ENCODE measurements around the gene ERC2.

Gene ERC2

GRCh38 chr3:55935241-55935640 lies 533.0 kb downstream of the ERC2 start:
- TF ChIP-seq CEBPB (IDR thresholded peaks at IDR 0.05) (no peak), EP300 (IDR thresholded peaks at IDR 0.05; ENCODE audit: borderline replicate concordance) (no peak), EGR1 (IDR thresholded peaks at IDR 0.05) (no peak), NFIC (IDR thresholded peaks at IDR 0.05) (no peak), TEAD4 (IDR thresholded peaks at IDR 0.05) (no peak), TCF12 (IDR thresholded peaks at IDR 0.05; ENCODE audit: low read depth) (no peak)

GRCh38 chr3:55934771-55935170 lies 533.5 kb downstream of the ERC2 start:
- TF ChIP-seq REST (IDR thresholded peaks at IDR 0.05; ENCODE audit: low read depth), result no peak
- TF ChIP-seq EGR1 (IDR thresholded peaks at IDR 0.05), result no peak
- TF ChIP-seq CEBPB (IDR thresholded peaks at IDR 0.05), result no peak
- no peak for TF ChIP-seq MAX (IDR thresholded peaks at IDR 0.05)
- TF ChIP-seq CREB1 (IDR thresholded peaks at IDR 0.05; ENCODE audit: low read depth), result no peak
- TF ChIP-seq TCF12 (IDR thresholded peaks at IDR 0.05; ENCODE audit: low read depth), result no peak
- TF ChIP-seq TEAD4 (IDR thresholded peaks at IDR 0.05), result no peak
- no peak for TF ChIP-seq TAF1 (IDR thresholded peaks at IDR 0.05; ENCODE audit: low read depth)

- TF ChIP-seq REST (IDR thresholded peaks at IDR 0.05; ENCODE audit: low read depth), result no peak
- no peak for TF ChIP-seq FOXM1 (IDR thresholded peaks at IDR 0.05; ENCODE audit: borderline replicate concordance, low read depth)
- TF ChIP-seq NFIC (IDR thresholded peaks at IDR 0.05), result no peak
- no peak for TF ChIP-seq EGR1 (IDR thresholded peaks at IDR 0.05)
- TF ChIP-seq USF1 (IDR thresholded peaks at IDR 0.05), result no peak
- TF ChIP-seq CREB1 (IDR thresholded peaks at IDR 0.05; ENCODE audit: low read depth), result no peak
- no peak for TF ChIP-seq MAX (IDR thresholded peaks at IDR 0.05)
- TF ChIP-seq TAF1 (IDR thresholded peaks at IDR 0.05; ENCODE audit: low read depth), result no peak
- TF ChIP-seq TEAD4 (IDR thresholded peaks at IDR 0.05), result no peak
- no peak for TF ChIP-seq CEBPB (IDR thresholded peaks at IDR 0.05)
- no peak for TF ChIP-seq YY1 (IDR thresholded peaks at IDR 0.05; ENCODE audit: low read depth)
- TF ChIP-seq ZBTB7A (IDR thresholded peaks at IDR 0.05; ENCODE audit: low read depth), result no peak
- TF ChIP-seq RAD21 (IDR thresholded peaks at IDR 0.05; ENCODE audit: low read depth), result no peak
- TF ChIP-seq EP300 (IDR thresholded peaks at IDR 0.05; ENCODE audit: borderline replicate concordance), result no peak
- no peak for TF ChIP-seq TCF12 (IDR thresholded peaks at IDR 0.05; ENCODE audit: low read depth)
Observed at GRCh38 chr3:55929154-55929869, 539.0 kb downstream of the ERC2 start.

GRCh38 chr3:55923626-55924025 lies 544.6 kb downstream of the ERC2 start:
- no peak for TF ChIP-seq TCF12 (IDR thresholded peaks at IDR 0.05; ENCODE audit: low read depth)
- no peak for TF ChIP-seq FOXM1 (IDR thresholded peaks at IDR 0.05; ENCODE audit: borderline replicate concordance, low read depth)
- no peak for TF ChIP-seq ZBTB7A (IDR thresholded peaks at IDR 0.05; ENCODE audit: low read depth)
- TF ChIP-seq MAX (IDR thresholded peaks at IDR 0.05), result no peak
- TF ChIP-seq TAF1 (IDR thresholded peaks at IDR 0.05; ENCODE audit: low read depth), result no peak

- no peak for TF ChIP-seq MAX (IDR thresholded peaks at IDR 0.05)
- TF ChIP-seq EGR1 (IDR thresholded peaks at IDR 0.05), result no peak
- no peak for TF ChIP-seq TEAD4 (IDR thresholded peaks at IDR 0.05)
- TF ChIP-seq YY1 (IDR thresholded peaks at IDR 0.05; ENCODE audit: low read depth), result no peak
- no peak for TF ChIP-seq TCF12 (IDR thresholded peaks at IDR 0.05; ENCODE audit: low read depth)
- TF ChIP-seq USF1 (IDR thresholded peaks at IDR 0.05), result no peak
- no peak for TF ChIP-seq FOXM1 (IDR thresholded peaks at IDR 0.05; ENCODE audit: borderline replicate concordance, low read depth)
- no peak for TF ChIP-seq REST (IDR thresholded peaks at IDR 0.05; ENCODE audit: low read depth)
- no peak for TF ChIP-seq RAD21 (IDR thresholded peaks at IDR 0.05; ENCODE audit: low read depth)
- no peak for TF ChIP-seq NFIC (IDR thresholded peaks at IDR 0.05)
- no peak for TF ChIP-seq EP300 (IDR thresholded peaks at IDR 0.05; ENCODE audit: borderline replicate concordance)
Observed at GRCh38 chr3:55923207-55923606, 545.1 kb downstream of the ERC2 start.

Measured in Ishikawa (cell line).